Nephron progenitor cell (in vitro differentiated cells): ENCODE data around the gene PSMD5.
"Not testable (repeated sequence)": the region's sequence is repeated elsewhere in the genome, so short reads cannot be mapped to it uniquely, and the experiment has no call there.

ENCODE experiments used
- DNase-seq: peaks from one replicate; pipeline ENCODE4 v3.0.0; 2021
- H3K27ac Mint-ChIP-seq: 2 replicates; pipeline ENCODE4 v1.8.0; 2021; ENCODE audit warnings: mild to moderate bottlenecking, moderate library complexity, mixed read lengths
- H3K27me3 Mint-ChIP-seq: 2 replicates; pipeline ENCODE4 v1.8.0; 2021; ENCODE audit warnings: mild to moderate bottlenecking, low read depth, mixed read lengths; ENCODE audit not compliant: poor library complexity
- H3K36me3 Mint-ChIP-seq: 2 replicates; pipeline ENCODE4 v1.8.0; 2021; ENCODE audit warnings: low read depth, mixed read lengths
- H3K4me1 Mint-ChIP-seq: 2 replicates; pipeline ENCODE4 v1.8.0; 2021; ENCODE audit warnings: mixed read lengths
- H3K4me3 Mint-ChIP-seq: 2 replicates; pipeline ENCODE4 v1.8.0; 2021; ENCODE audit warnings: mild to moderate bottlenecking, moderate library complexity, mixed read lengths
- H3K9me3 Mint-ChIP-seq: 2 replicates; pipeline ENCODE4 v1.8.0; 2021; ENCODE audit warnings: mild to moderate bottlenecking, moderate library complexity, mixed read lengths
- TF ChIP-seq, protein P1 (sequence below): fragments of 200-600 bp; sonication (generic); IDR thresholded peaks from 2 replicates; pipeline ENCODE4 v1.5.0; 2021; ENCODE audit warnings: antibody characterized with exemption

Gene PSMD5

DNA sequence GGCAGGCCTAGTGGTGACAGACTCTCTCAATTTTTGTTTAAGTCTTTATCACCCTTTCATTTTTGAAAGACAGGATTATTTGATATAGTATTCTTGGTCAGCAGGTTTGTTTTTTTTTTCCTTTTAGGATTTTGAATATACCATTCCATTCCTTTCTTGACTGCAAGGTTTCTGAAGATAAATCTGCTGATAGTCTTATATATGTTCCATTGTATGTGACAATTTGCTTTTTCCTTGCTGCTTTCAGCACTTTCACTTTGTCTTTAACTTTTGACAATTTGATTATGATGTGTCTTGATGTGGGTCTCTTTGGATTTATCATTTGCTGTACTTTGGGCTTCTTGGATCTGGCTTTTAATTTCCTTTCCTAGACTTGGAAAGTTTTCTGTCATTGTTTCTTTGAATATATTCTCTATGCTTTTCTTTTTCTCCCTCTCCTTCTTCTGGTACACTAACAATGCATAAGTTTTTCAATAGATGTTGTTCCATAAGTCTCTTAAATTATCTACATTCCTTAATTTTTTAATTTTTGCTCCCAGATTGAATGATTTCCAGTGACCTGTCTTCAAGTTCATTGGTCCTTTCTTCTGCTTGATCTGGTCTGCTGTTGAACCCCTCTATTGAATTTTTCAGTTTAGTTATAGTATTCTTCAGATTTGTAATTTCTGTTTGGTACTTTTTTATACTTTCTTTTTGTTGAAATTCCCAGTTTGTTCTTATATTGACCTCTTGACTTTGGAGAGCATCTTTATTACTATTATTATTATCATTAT lies 34.9 kb downstream of the PSMD5 start:
- no peak overlapping the region for H3K4me3 Mint-ChIP-seq
- H3K36me3 Mint-ChIP-seq = peaks cover 38% of the 10 kb centered on the region
- H3K27me3 Mint-ChIP-seq = no peaks in the 10 kb centered on the region
- H3K4me1 Mint-ChIP-seq = no peaks in the 10 kb centered on the region
- TF ChIP-seq, protein P1, sequence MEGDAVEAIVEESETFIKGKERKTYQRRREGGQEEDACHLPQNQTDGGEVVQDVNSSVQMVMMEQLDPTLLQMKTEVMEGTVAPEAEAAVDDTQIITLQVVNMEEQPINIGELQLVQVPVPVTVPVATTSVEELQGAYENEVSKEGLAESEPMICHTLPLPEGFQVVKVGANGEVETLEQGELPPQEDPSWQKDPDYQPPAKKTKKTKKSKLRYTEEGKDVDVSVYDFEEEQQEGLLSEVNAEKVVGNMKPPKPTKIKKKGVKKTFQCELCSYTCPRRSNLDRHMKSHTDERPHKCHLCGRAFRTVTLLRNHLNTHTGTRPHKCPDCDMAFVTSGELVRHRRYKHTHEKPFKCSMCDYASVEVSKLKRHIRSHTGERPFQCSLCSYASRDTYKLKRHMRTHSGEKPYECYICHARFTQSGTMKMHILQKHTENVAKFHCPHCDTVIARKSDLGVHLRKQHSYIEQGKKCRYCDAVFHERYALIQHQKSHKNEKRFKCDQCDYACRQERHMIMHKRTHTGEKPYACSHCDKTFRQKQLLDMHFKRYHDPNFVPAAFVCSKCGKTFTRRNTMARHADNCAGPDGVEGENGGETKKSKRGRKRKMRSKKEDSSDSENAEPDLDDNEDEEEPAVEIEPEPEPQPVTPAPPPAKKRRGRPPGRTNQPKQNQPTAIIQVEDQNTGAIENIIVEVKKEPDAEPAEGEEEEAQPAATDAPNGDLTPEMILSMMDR = no peak
- H3K9me3 Mint-ChIP-seq = peaks cover 72% of the 10 kb centered on the region
- DNase-seq = no peak
- H3K27ac Mint-ChIP-seq = no peak overlapping the region

DNA sequence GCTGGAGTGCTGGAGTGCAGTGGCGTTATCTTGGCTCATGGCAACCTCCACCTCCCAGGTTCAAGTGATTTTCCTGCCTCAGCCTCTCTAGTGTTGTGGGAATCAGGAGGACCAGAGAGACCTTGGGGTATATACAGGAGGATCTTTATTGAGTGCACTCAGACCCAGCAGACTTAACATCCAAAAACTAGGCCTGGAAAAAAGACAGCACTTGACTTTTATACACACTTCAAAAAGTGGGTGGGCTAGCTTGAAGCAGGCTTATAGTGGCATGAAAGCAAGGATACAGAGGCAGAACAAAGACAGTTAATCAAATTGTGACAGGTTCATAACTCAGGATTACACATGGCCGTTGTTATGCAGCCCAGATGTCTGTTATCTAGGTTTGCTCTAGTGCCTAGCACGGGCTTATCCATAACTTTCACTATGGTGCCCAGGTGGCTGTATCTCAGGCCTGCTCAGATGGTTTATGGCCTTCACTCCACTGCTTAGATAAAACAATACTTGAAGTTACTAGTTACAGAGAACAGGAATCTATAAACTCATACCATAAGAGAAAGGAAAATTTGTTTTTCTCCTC lies 37.8 kb downstream of the PSMD5 start:
- not testable (repeated sequence) for H3K4me3 Mint-ChIP-seq

DNA sequence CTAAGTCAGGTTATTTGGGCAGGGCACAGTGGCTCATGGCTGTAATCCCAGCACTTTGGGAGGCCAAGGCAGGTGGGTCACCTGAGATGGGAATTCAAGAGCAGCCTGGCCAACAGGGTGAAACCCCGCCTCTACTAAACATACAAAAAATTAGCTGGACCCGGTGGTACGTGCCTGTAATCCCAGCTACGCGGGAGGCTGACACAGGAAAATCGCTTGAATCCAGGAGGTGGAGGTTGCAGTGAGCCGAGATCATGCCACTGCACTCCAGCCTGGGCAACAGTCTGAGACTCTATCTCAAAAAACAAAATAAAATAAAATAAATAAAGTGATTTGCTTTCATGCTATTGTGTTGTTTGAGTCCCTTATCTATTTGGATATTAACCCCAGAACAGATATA lies 41.3 kb downstream of the PSMD5 start:
- no peaks in the 10 kb centered on the region for H3K4me1 Mint-ChIP-seq
- TF ChIP-seq, protein P1 = no peak
- no peak overlapping the region for H3K4me3 Mint-ChIP-seq
- no peaks in the 10 kb centered on the region for H3K27me3 Mint-ChIP-seq
- H3K36me3 Mint-ChIP-seq = peaks cover 16% of the 10 kb centered on the region
- H3K27ac Mint-ChIP-seq = no peak overlapping the region
- no peak for DNase-seq
- peaks cover 31% of the 10 kb centered on the region for H3K9me3 Mint-ChIP-seq

More for the DNA sequence above, 37.8 kb downstream of the PSMD5 start:
- not testable (repeated sequence) for DNase-seq, H3K27ac Mint-ChIP-seq, H3K4me1 Mint-ChIP-seq, H3K27me3 Mint-ChIP-seq
- H3K36me3 Mint-ChIP-seq = peaks cover 38% of the 10 kb centered on the region
- H3K9me3 Mint-ChIP-seq = peaks cover 63% of the 10 kb centered on the region

DNA sequence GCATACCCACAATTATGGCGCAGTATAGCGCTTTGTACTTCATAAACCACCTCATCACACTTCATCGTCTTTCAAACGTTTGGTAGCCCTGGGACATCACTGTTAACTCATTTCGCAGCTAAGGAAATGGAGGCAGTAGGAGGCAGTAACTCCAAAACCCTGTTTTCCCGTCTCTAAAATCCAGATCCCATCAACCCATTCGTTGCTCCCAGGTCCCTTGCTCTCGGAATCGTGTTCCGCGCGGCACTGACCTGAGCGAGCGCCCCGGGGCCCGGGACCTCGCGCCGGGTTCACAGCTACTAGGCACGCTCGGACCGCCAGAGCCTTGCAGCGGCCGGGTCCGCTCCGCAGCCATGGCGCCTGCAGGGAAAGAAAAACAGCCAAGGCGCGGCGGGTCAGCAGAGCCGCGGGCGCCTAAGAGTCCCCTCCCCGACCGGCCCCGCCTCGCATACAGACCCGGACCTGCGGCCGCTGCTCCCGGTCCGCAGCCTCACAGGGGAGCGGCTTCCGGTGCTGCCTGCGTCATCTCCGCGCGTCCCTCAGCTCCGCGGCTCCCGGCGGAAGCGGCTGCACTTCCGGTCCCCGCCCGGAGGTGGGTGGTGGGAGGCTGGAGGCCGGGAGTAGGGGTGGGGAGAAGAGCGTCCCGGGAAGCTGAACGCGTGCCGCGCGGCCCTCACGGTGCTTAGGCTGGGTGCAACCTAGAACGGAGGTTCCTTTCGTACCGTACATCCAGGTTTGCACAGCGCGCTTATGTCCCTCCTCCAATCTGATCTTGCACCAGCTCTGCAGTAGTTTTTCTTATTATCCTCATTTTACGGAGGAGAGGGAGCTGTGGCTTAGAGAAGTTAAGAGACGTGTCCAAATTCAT lies 49.6 kb downstream of the PSMD5 start, which contains the start of gene FBXW2:
Gene FBXW2 (minus strand): TSS at position 519 of the 868 bp plus-strand sequence. CDS start 5,158 bp downstream, outside the sequence.
- H3K36me3 Mint-ChIP-seq = peaks cover 15% of the 10 kb centered on the region
- H3K27ac Mint-ChIP-seq = peak within 1 kb of the TSS; percentile 97
- H3K4me3 Mint-ChIP-seq = peak within 1 kb of the TSS; percentile 98
- H3K27me3 Mint-ChIP-seq = peaks cover 2% of the 10 kb centered on the region
- TF ChIP-seq, protein P1 = no peak
- peak; percentile 91 for DNase-seq
- H3K9me3 Mint-ChIP-seq = no peaks in the 10 kb centered on the region
- H3K4me1 Mint-ChIP-seq = peaks cover 39% of the 10 kb centered on the region

DNA sequence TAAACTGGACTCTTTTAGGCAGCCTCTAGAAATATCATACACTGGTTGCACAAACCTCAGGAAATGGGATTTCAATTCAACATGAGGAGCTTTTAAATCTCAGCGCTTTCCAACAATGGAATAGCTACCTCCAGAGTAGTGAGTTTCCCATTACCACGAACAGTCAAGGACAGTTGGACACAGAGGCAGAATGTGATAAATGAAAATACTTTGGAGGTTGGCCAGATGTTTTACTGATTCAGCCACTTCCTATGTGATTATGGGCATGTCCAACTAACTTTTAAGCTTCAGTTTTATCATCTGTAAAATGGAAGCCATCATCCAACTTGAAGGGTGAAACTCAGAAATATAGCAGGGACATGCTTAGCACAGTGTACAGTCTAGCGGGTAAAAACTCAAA lies 51.6 kb downstream of the PSMD5 start:
- no peaks in the 10 kb centered on the region for H3K9me3 Mint-ChIP-seq
- peak overlapping the region; percentile 98 for H3K4me3 Mint-ChIP-seq
- H3K36me3 Mint-ChIP-seq = peaks cover 35% of the 10 kb centered on the region
- no peak overlapping the region for H3K27ac Mint-ChIP-seq
- TF ChIP-seq, protein P1 = no peak
- peaks cover 42% of the 10 kb centered on the region for H3K4me1 Mint-ChIP-seq
- H3K27me3 Mint-ChIP-seq = peaks cover 2% of the 10 kb centered on the region
- no peak for DNase-seq

DNA sequence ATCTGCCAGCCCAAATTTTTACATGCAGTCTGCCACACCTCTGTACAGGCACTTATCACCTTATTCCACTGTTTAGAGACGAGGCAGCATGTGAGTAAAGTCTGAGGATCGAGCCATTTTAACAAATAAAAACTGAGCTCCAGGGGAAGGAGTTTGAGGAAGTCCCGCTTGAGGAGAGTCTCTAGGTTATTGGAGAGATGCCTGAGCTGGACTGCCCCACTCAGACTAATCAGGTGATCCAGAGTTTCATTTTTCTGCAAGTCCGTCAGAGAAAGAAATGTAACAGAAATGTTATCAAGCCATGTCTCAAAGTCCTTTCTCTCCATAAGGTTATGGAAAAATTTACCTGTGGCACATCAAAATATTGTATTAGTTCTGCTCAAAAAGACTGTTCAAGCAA lies 54.8 kb downstream of the PSMD5 start:
- H3K27me3 Mint-ChIP-seq = no peaks in the 10 kb centered on the region
- H3K27ac Mint-ChIP-seq = peak overlapping the region; percentile 68
- TF ChIP-seq, protein P1 = no peak
- DNase-seq = no peak
- no peak overlapping the region for H3K4me3 Mint-ChIP-seq
- peaks cover 40% of the 10 kb centered on the region for H3K4me1 Mint-ChIP-seq
- H3K9me3 Mint-ChIP-seq = no peaks in the 10 kb centered on the region
- peaks cover 54% of the 10 kb centered on the region for H3K36me3 Mint-ChIP-seq
